Liver (tissue), 9 donors: ENCODE results near the gene RCOR3. TPM values are rescaled to one million over a fixed set of nuclear protein-coding genes. Genes with fewer than 3 reads are reported as not detected.

Source experiments
- DNase-seq: peaks from one replicate; pipeline ENCODE4 v3.0.0-alpha.2; 2017; ENCODE audit warnings: low spot score
- H3K27ac ChIP-seq, 2 donors: one replicate each; pipeline ENCODE4 v1.7.0; 2013; ENCODE audit warnings: inconsistent platforms in 2 of 2, low read length in 2 of 2, control low read depth in 1 of 2, low read depth in 1 of 2, mild to moderate bottlenecking in 1 of 2
- H3K27me3 ChIP-seq, 4 donors: one replicate each; pipeline versions ENCODE4 v1.6.1 to v1.7.0; 2013; ENCODE audit warnings: low read length in 3 of 4, inconsistent platforms in 1 of 4, mild to moderate bottlenecking in 1 of 4, moderate library complexity in 1 of 4; ENCODE audit not compliant: control insufficient read depth in 4 of 4, insufficient read depth in 4 of 4
- H3K36me3 ChIP-seq, 4 donors: one replicate each; pipeline versions ENCODE4 v1.6.1 to v1.7.0; 2013; ENCODE audit warnings: low read length in 3 of 4, mild to moderate bottlenecking in 3 of 4, low read depth in 1 of 4, moderate library complexity in 1 of 4; ENCODE audit not compliant: control insufficient read depth in 4 of 4, insufficient read depth in 3 of 4
- H3K4me1 ChIP-seq, 4 donors: one replicate each; pipeline versions ENCODE4 v1.6.1 to v1.7.0; 2013; ENCODE audit warnings: low read length in 3 of 4, mild to moderate bottlenecking in 3 of 4, moderate library complexity in 1 of 4; ENCODE audit not compliant: control insufficient read depth in 4 of 4, insufficient read depth in 4 of 4
- H3K4me3 ChIP-seq, 3 donors: one replicate each; pipeline versions ENCODE4 v1.6.1 to v1.7.0; 2013; ENCODE audit warnings: low read length in 3 of 3, control low read depth in 1 of 3, low read depth in 1 of 3, mild to moderate bottlenecking in 1 of 3
- H3K9ac ChIP-seq, 2 donors: one replicate each; pipeline ENCODE4 v1.7.0; 2013; ENCODE audit warnings: low read length in 2 of 2, mild to moderate bottlenecking in 2 of 2, moderate library complexity in 2 of 2, control low read depth in 1 of 2, low read depth in 1 of 2
- H3K9me3 ChIP-seq, 4 donors: one replicate each; pipeline versions ENCODE4 v1.6.1 to v1.7.0; 2013; ENCODE audit warnings: low read length in 3 of 4; ENCODE audit not compliant: control insufficient read depth in 4 of 4
- EGR1 ChIP-seq, 2 donors: IDR thresholded peaks; 2 replicates each; pipeline ENCODE4 v1.6.1; 2016 to 2018; ENCODE audit warnings: antibody characterized with exemption in 2 of 2, low read depth in 2 of 2
- FOXA1 ChIP-seq: IDR thresholded peaks from 2 replicates; pipeline ENCODE4 v1.6.1; 2016; ENCODE audit warnings: antibody characterized with exemption
- GABPA ChIP-seq, 2 donors: IDR thresholded peaks in 1 of 2; conservative IDR thresholded peaks in 1 of 2; 2 replicates each; pipeline ENCODE4 v1.6.1; 2016; ENCODE audit warnings: antibody characterized with exemption in 2 of 2, mild to moderate bottlenecking in 1 of 2, moderate library complexity in 1 of 2
- HNF4A ChIP-seq, 2 donors: conservative IDR thresholded peaks; 2 replicates each; pipeline ENCODE4 v1.6.1; 2016; ENCODE audit warnings: antibody characterized with exemption in 2 of 2, mild to moderate bottlenecking in 2 of 2
- HNF4G ChIP-seq: IDR thresholded peaks from 2 replicates; pipeline ENCODE4 v1.6.1; 2016; ENCODE audit warnings: antibody characterized with exemption
- JUND ChIP-seq, 2 donors: IDR thresholded peaks; 2 replicates each; pipeline ENCODE4 v1.6.1; 2016; ENCODE audit warnings: antibody characterized with exemption in 2 of 2
- NR2F2 ChIP-seq: IDR thresholded peaks from 2 replicates; pipeline ENCODE4 v1.6.1; 2016; ENCODE audit warnings: antibody characterized with exemption
- RAD21 ChIP-seq, 2 donors: IDR thresholded peaks; 2 replicates each; pipeline ENCODE4 v1.6.1; 2016; ENCODE audit warnings: antibody characterized with exemption in 2 of 2, mild to moderate bottlenecking in 2 of 2
- RXRA ChIP-seq, 2 donors: IDR thresholded peaks; 2 replicates each; pipeline ENCODE4 v1.6.1; 2017 to 2018; ENCODE audit warnings: antibody characterized with exemption in 2 of 2, mild to moderate bottlenecking in 1 of 2
- SP1 ChIP-seq: IDR thresholded peaks from 2 replicates; pipeline ENCODE4 v1.6.1; 2018; ENCODE audit warnings: antibody characterized with exemption, mild to moderate bottlenecking
- TAF1 ChIP-seq: conservative IDR thresholded peaks from 2 replicates; pipeline ENCODE4 v1.6.1; 2016; ENCODE audit warnings: antibody characterized with exemption, mild to moderate bottlenecking
- YY1 ChIP-seq: IDR thresholded peaks from 2 replicates; pipeline ENCODE4 v1.6.1; 2016; ENCODE audit warnings: antibody characterized with exemption, mild to moderate bottlenecking
- polyA plus RNA-seq, 2 donors: library from polyadenylated mRNA; stranded (reverse) in 1 of 2; unstranded in 1 of 2; fragments of 200-250 nt in 1 of 2; fragments of >200 nt in 1 of 2; fragmentation: Nextera tagmentation in 1 of 2; extraction: Ambion mirVana in 1 of 2; gene quantifications; one replicate each; pipeline versions ENCODE4 v1.2.1 to v1.2.3, GENCODE V29; 2013 to 2015
- total RNA-seq, 2 donors: library from RNA; depleted of rRNA; stranded (reverse); fragments of >200 nt; gene quantifications; one replicate each; pipeline ENCODE4 v1.2.3, GENCODE V29; 2014
- TF ChIP-seq, protein P1 (sequence below): IDR thresholded peaks from 2 replicates; pipeline ENCODE4 v1.6.1; 2016; ENCODE audit warnings: antibody characterized with exemption
- TF ChIP-seq, protein P2 (sequence below): IDR thresholded peaks from 2 replicates; pipeline ENCODE4 v1.6.1; 2016; ENCODE audit warnings: antibody characterized with exemption
- TF ChIP-seq, protein P3 (sequence below): IDR thresholded peaks from 2 replicates; pipeline ENCODE4 v1.6.1; 2016; ENCODE audit warnings: antibody characterized with exemption, mild to moderate bottlenecking
- TF ChIP-seq, protein P4 (sequence below): fragments of 150-350 bp; IDR thresholded peaks from 2 replicates; pipeline ENCODE4 v1.5.1; 2017; ENCODE audit warnings: improper control_type of control experiment, low read depth, low read length; ENCODE audit not compliant: missing input control
- donor health status: healthy.
- donor health status: healthy.
- donor health status: healthy.
- donor health status: healthy.
- donor health status: healthy.

The RCOR3 gene
- total and polyA plus RNA-seq, 4 donors = 7.8 to 20.2 (median 13.4) TPM

DNA sequence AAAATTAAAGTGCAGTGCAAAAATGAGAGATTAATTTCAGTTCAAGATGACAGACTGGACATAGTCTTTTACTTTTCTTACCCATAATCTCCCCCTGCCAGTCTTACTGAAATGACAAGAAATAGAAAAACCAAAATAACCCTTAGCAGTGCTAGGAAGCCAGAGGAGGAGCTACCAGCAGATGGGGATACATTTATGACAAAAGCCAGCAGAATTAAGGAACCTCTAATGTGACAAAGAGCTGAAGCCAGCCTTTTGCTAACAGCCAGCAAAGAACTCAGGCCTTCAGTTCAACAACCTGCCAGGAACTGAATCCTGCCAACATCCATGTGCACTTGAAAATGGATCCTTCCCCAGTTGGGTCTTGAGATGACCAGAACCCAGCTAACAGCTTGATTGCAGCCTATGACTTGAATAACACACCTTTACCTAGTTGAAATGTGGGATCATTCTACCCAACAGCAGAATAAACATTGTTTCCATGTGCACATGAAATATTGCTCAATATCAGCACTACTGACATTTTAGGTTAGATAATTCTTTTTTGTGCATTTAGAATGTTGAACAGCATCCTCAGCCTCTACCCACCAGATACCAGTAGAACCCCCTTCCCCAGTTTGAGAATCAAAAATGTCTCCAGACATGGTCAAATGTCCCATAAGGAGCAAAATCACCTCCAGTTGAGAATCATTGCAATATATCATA, 59.6 kb downstream of the RCOR3 start:
- no peaks in the 10 kb centered on the region for H3K27me3 ChIP-seq
- peaks cover under 1 to 21% (median 11%) of the 10 kb centered on the region in 4 donors for H3K36me3 ChIP-seq
- no peak overlapping the region for H3K4me3 ChIP-seq
- H3K4me1 ChIP-seq = no peaks in the 10 kb centered on the region
- H3K9me3 ChIP-seq = no peaks in the 10 kb centered on the region
- no peak overlapping the region for H3K9ac ChIP-seq
- no peak overlapping the region for H3K27ac ChIP-seq
- TF ChIP-seq, protein P1, sequence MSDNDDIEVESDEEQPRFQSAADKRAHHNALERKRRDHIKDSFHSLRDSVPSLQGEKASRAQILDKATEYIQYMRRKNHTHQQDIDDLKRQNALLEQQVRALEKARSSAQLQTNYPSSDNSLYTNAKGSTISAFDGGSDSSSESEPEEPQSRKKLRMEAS = no peak
- no peak for TF ChIP-seq SP1
- no peak for TF ChIP-seq RXRA (IDR thresholded peaks at IDR 0.05)
- TF ChIP-seq HNF4A (conservative IDR thresholded peaks at IDR 0.05) = no peak
- no peak for TF ChIP-seq YY1
- TF ChIP-seq TAF1 = no peak
- TF ChIP-seq, protein P2, sequence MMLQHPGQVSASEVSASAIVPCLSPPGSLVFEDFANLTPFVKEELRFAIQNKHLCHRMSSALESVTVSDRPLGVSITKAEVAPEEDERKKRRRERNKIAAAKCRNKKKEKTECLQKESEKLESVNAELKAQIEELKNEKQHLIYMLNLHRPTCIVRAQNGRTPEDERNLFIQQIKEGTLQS = no peak
- TF ChIP-seq, protein P3, sequence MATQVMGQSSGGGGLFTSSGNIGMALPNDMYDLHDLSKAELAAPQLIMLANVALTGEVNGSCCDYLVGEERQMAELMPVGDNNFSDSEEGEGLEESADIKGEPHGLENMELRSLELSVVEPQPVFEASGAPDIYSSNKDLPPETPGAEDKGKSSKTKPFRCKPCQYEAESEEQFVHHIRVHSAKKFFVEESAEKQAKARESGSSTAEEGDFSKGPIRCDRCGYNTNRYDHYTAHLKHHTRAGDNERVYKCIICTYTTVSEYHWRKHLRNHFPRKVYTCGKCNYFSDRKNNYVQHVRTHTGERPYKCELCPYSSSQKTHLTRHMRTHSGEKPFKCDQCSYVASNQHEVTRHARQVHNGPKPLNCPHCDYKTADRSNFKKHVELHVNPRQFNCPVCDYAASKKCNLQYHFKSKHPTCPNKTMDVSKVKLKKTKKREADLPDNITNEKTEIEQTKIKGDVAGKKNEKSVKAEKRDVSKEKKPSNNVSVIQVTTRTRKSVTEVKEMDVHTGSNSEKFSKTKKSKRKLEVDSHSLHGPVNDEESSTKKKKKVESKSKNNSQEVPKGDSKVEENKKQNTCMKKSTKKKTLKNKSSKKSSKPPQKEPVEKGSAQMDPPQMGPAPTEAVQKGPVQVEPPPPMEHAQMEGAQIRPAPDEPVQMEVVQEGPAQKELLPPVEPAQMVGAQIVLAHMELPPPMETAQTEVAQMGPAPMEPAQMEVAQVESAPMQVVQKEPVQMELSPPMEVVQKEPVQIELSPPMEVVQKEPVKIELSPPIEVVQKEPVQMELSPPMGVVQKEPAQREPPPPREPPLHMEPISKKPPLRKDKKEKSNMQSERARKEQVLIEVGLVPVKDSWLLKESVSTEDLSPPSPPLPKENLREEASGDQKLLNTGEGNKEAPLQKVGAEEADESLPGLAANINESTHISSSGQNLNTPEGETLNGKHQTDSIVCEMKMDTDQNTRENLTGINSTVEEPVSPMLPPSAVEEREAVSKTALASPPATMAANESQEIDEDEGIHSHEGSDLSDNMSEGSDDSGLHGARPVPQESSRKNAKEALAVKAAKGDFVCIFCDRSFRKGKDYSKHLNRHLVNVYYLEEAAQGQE = no peak
- TF ChIP-seq RAD21 (IDR thresholded peaks at IDR 0.05) = no peak
- TF ChIP-seq NR2F2 = no peak
- TF ChIP-seq HNF4G = no peak
- no peak for DNase-seq

DNA sequence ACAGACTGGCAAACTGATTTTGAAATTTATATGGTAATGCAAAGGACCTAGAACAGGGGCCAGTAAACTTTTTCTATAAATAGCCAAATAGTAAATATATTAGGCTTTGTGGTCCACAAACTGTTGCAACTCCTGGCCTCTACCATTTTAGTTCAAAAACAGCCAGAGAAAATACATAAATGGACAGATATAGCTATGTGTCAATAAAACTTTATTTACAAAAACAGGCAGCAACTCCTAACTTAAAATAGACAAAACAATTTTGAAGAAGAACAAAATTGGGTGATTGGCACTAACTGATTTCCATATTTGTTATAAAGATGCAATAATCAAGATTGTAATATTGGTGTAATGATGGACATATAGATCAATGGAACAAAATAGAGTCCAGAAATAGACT, 60.7 kb downstream of the RCOR3 start:
- H3K36me3 ChIP-seq = peaks cover 0 to 10% (median 2%) of the 10 kb centered on the region in 4 donors
- H3K27me3 ChIP-seq = no peaks in the 10 kb centered on the region
- no peak for DNase-seq
- TF ChIP-seq EGR1 (IDR thresholded peaks at IDR 0.05; ENCODE audit: low read depth in 2 of 2) = no peak
- TF ChIP-seq SP1 = no peak
- TF ChIP-seq, protein P4, sequence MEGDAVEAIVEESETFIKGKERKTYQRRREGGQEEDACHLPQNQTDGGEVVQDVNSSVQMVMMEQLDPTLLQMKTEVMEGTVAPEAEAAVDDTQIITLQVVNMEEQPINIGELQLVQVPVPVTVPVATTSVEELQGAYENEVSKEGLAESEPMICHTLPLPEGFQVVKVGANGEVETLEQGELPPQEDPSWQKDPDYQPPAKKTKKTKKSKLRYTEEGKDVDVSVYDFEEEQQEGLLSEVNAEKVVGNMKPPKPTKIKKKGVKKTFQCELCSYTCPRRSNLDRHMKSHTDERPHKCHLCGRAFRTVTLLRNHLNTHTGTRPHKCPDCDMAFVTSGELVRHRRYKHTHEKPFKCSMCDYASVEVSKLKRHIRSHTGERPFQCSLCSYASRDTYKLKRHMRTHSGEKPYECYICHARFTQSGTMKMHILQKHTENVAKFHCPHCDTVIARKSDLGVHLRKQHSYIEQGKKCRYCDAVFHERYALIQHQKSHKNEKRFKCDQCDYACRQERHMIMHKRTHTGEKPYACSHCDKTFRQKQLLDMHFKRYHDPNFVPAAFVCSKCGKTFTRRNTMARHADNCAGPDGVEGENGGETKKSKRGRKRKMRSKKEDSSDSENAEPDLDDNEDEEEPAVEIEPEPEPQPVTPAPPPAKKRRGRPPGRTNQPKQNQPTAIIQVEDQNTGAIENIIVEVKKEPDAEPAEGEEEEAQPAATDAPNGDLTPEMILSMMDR = no peak
- TF ChIP-seq, protein P1 = no peak
- TF ChIP-seq JUND (IDR thresholded peaks at IDR 0.05) = no peak
- no peak for TF ChIP-seq NR2F2
- no peak for TF ChIP-seq HNF4G
- no peak for TF ChIP-seq FOXA1
- TF ChIP-seq GABPA (IDR thresholded peaks at IDR 0.05 in 1 of 2, conservative IDR thresholded peaks at IDR 0.05 in 1 of 2) = no peak
- TF ChIP-seq, protein P2 = no peak
- H3K9me3 ChIP-seq = no peaks in the 10 kb centered on the region
- no peak overlapping the region for H3K4me3 ChIP-seq
- H3K27ac ChIP-seq = no peak overlapping the region
- no peaks in the 10 kb centered on the region for H3K4me1 ChIP-seq
- H3K9ac ChIP-seq = no peak overlapping the region
